ENCODE measurements around the gene CTAGE4. TPM values are rescaled to one million over a fixed set of nuclear protein-coding genes. Genes with fewer than 3 reads are reported as not detected.
"Not testable (repeated sequence)": the region's sequence is repeated elsewhere in the genome, so short reads cannot be mapped to it uniquely, and the experiment has no call there.

The CTAGE4 gene, protein sequence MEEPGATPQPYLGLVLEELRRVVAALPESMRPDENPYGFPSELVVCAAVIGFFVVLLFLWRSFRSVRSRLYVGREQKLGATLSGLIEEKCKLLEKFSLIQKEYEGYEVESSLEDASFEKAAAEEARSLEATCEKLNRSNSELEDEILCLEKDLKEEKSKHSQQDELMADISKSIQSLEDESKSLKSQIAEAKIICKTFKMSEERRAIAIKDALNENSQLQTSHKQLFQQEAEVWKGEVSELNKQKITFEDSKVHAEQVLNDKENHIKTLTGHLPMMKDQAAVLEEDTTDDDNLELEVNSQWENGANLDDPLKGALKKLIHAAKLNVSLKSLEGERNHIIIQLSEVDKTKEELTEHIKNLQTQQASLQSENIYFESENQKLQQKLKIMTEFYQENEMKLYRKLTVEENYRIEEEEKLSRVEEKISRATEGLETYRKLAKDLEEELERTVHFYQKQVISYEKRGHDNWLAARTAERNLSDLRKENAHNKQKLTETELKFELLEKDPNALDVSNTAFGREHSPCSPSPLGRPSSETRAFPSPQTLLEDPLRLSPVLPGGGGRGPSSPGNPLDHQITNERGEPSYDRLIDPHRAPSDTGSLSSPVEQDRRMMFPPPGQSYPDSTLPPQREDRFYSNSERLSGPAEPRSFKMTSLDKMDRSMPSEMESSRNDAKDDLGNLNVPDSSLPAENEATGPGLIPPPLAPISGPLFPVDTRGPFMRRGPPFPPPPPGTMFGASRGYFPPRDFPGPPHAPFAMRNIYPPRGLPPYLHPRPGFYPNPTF
- total RNA-seq = 10 to 100 TPM in 1 of 2 donors, 1 to 10 TPM in 1; 5.1 to 15.2 TPM
- long read RNA-seq = 0 reads

DNA sequence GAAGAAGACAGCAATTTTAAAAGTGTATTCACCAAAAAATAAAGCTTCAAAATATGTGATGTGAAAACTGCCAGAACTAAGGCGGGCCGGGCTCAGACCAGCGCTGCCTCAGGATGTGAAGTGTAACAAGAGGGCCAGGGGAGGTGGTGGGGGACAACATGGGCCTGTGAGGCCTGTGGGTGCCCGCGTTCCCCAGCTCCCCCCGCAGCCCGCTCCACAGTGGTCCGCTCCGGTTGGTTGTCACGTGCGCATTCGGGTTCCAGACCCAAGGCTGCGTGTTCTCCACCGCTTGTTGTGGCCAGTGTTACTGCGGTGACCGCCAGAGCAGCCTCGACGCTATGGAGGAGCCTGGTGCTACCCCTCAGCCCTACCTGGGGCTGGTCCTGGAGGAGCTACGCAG, at the start of gene CTAGE4:
Gene CTAGE4, plus strand, starts transcription at position 301 of the 400 bp plus-strand sequence. Its CDS starts 38 bp downstream, at position 339.
- DNase-seq; intact Hi-C loops (cut with DNase I, micrococcal nuclease); ATAC-seq: not testable (repeated sequence)

DNA sequence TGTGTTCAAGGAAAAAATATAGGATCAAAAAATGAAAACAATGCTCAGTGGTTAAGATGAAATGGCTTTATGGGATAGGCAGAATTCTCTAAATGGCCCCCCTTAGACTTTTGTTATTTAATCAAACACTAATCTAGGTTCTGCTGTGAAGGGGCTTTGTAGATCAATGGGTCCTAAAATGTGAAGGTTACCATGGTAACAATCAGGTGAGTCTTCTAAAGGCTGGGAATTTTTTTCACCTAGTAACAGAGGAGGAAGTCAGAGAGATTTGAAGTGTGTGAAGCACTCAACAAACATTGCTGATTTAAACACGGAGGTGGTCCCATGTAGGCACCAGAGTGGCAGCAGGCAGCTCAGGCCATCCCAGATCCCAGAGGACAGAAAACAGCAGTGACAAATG, 49.1 kb upstream of the CTAGE4 start:
- ATAC-seq (no peak), DNase-seq (no peak)
- intact Hi-C loops (cut with DNase I, micrococcal nuclease) = no loop called here

DNA sequence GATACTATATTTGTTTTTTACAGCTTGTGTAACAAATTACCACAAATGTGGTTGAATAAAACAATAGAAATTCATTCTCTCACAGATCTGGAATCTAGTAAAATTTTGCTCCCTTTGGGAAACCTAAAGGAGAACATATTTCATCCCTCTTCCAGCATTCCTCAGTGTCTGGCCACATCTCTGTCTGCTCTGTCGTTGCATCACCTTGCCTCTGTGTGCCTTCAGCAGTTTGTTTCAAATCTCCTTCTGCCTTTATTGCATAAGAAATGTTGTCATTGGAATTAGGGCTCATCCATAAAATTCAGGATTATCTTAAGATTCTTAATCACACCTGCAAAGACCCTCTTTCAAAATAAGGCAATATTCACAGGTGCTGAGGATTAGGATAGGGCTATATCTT, 45.8 kb upstream of the CTAGE4 start:
- ATAC-seq (no peak), DNase-seq (no peak)
- intact Hi-C loops (cut with DNase I, micrococcal nuclease) = no loop called here

DNA sequence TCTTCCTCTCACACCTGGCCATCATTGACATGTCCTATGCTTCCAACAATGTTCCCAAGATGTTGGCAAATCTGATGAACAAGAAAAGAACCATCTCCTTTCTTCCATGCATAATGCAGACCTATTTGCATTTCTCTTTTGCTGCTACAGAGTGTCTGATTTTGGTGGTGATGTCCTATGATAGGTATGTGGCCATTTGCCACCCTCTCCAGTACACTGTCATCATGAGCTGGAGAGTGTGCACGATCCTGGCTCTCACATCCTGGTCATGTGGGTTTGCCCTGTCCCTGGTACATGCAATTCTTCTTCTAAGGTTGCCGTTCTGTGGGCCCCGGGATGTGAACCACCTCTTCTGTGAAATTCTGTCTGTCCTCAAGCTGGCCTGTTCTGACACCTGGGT, 41.1 kb upstream of the CTAGE4 start:
- no peak for DNase-seq
- intact Hi-C loops (cut with DNase I, micrococcal nuclease) = no loop called here
- no peak for ATAC-seq

DNA sequence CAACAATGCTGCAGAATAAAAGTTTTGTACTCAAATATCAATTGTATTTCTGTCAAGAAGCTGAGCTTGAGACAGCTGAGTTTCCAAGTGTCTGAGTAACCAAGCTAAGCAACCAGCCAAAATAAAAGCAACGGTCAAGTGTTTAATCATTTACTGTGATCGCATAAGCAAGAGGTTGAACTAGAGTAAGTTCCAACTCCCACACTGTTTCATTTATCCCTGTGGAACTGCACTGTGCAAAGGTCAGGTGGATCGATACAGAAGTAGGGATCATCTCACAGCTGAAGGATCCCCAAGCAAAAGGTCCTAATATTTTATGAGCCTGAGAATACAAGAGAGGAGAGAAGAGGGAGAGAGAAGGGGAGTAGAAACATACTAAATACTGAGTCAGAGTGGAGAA, 38.8 kb upstream of the CTAGE4 start:
- ATAC-seq = no peak
- intact Hi-C loops (cut with DNase I, micrococcal nuclease) = no loop called here
- no peak for DNase-seq

DNA sequence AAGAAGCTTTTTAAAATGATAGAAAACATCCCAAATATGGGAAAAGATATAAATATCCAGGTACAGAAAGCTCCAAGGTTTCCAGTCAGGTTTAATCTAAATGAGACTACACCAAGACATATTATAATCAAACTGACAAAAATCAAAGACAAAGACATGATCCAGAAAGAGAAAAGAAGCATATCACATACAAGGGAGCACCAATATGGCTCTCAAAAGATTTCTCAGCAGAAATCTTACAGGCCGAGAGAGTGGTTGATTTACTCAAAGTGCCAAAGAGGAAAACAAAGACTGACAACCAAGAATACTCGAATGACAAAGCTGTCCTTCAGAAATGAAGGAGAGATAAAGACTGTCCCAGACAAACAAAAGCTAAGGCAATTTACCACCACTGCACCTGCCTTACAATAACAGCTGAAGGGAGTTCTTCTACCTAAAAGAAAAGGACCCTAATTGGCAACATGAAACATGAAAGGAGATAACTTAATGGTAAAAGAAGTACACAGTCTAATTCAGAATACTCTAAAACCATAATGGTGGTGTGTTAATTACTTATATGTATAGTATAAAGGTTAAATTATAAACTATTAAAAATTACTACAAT, 34.9 kb upstream of the CTAGE4 start:
- ATAC-seq (no peak), DNase-seq (no peak)
- intact Hi-C loops (cut with DNase I, micrococcal nuclease) = no loop called here

DNA sequence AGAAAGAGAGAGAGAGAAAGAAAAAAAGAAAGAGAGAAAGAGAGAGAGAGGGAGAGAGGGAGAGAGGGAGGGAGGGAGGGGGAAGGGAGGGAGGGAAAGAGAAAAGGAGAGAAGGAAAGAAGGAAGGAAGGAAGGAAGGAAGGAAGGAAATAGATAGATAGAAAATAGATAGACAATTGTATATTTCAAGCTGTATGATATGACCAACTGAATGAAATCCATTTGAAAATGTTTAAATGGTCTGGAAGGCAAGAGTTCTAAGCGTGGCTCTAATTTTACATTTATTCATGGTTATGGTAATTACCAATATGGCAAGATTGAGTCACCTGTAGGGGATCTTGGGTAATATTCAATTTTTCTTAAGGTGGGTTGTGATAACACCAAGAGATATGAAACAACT, 24.4 kb upstream of the CTAGE4 start:
- ATAC-seq (no peak), DNase-seq (no peak)
- intact Hi-C loops (cut with DNase I, micrococcal nuclease) = no loop called here

DNA sequence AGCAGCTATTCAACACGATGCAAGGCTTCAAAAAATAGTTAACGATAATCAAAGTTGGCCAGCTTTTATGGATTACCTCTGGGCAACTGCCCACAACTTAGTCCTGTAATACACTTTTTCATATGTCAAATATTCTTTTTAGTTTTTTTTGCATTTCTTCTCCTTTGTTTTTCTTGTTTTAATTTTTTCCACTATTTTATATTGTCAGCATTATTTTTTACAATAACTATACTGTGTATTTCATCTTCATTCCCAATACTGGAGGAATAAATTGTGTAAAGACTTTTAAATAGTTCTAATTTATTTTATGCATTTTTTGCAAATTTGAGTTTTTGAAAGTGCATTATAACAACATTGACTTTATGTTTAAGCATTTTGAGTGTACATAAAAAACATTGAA, 18.5 kb upstream of the CTAGE4 start:
- ATAC-seq (no peak), DNase-seq (no peak)
- intact Hi-C loops (cut with DNase I, micrococcal nuclease) = no loop called here

DNA sequence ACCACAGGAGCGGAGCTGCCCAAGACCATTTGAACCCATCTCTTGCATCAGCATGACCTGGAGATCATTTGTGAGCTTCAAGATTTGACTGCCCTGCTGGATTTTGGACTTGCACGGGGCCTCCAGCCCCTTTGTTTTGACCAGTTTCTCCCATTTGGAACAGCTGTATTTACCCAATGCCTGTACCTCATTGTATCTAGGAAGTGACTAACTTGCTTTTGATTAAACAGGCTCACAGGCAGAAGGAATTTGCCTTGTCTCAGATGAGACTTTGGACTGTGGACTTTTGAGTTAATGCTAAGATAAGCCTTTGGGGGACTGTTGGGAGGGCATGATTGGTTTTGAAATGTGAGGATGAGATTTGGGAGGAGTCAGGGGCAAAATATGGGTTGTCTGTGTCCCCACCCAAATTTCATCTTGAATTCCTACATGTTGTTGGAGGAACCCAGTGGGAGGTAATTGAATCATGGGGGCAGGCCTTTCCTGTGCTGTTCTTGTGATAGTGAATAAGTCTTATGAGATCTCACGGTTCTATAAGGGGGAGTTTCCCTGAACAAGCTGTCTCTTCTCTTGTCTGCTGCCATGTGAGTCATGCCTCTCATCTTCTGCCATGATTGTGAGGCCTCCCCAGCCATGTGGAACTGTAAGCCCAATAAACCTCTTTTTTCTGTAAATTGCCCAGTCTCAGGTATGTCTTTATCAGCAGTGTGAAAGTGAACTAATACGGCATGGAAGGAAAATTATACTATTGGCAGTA, 11.5 kb upstream of the CTAGE4 start:
- DNase-seq, ATAC-seq: not testable (repeated sequence)
- intact Hi-C loops (cut with DNase I, micrococcal nuclease) = loop anchor here in 1 of 2 donors (5.0 kb wide), 1 partner anchor 226 kb away; no protein-coding TSS in a partner anchor

DNA sequence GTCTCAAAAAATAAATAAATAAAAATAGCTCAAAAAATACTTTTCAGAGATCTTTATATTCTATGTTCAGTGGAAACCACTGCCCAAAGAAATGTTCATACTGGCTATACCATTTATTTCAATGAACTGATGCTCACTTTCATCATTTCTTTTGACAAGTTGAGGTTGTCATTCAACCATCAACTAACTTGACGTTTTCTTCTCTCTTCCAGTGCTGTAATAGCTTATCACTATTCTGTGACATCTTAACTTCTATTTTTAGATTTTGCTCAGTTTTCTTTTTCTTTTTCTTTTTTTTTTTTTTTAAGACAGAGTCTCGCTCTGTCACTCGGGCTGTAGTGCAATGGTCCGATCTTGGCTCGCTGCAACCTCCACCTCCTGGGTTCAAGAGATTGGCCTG, 8.7 kb upstream of the CTAGE4 start:
- intact Hi-C loops (cut with DNase I, micrococcal nuclease) = loop anchor here in 1 of 2 donors (5.0 kb wide), 1 partner anchor 223 kb away; no protein-coding TSS in a partner anchor
- DNase-seq = no peak
- ATAC-seq = no peak

DNA sequence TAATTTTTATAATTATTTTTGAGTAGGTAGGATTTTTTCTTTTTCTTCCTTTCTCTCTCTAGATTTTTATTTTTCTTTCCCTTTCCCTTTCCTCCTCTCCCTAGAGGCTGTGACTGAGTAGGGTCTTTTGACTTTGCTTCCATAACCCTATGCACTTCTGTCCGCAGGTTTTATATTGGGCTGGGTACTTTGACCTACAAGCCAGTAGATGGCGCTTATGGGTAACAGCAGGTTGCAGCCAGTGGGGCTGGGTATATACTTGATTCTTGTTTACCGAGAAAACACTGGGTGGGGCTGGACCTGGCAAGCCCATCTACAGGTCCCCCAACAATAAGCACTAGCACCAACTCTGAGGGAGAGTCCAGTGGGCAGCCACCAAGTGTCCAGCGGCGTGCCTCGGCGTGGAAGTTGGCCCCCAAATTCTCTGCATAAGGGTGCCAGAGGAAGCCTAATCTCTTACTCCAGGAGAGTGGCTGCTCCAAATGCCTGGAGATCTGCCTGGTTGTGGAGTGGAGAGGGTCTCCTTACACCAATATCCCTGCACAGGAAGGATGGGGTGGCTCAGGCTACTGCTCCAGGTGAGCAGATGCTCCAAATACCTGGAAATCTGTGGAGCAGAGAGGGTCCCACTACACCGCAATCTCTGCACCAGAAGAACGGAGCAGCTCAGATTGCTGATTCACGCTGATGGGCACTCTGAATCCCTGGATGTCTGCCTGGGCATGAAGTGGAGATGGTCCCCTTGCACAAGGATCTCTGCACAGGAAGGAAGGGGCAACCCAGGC, 4.7 kb upstream of the CTAGE4 start:
- DNase-seq; intact Hi-C loops (cut with DNase I, micrococcal nuclease): not testable (repeated sequence)
- ATAC-seq = peak; percentile 84

DNA sequence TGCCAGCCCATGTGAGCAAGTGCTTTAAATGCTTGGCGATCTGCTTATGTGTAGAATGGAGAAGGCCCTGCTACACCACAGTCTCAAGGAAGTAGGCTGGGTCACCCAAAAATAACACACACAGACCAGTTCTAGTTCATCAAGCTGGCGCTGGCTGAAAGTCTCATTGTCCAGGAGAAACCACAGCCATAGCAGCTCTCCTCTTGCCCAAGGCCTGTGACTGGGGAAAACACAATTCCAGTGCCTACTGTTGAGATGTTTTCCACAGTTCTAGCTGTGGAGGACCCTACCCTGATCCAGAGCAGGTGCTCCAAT, 4.1 kb upstream of the CTAGE4 start:
- ATAC-seq; intact Hi-C loops (cut with DNase I, micrococcal nuclease); DNase-seq: not testable (repeated sequence)

DNA sequence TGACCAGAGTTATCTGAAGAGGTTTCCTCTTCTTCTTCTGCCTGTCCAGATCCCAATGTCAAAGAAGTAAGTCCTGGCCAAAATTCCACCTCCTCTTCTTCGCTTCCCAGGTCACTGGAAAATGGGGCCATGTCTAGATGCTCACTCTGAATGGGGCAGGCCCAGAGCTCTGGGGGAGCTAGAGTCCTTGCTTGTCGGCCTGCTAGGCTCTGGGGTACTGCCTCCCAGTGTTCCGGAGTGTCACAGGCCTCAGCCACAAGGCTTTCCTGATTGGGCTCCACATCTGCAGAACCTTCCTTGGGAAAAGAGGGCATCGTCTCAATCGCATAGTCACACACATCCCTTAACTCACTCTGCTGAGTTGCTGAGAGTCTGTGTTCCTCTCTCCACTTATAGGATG, 4.6 kb downstream of the CTAGE4 start:
- ATAC-seq; intact Hi-C loops (cut with DNase I, micrococcal nuclease); DNase-seq: not testable (repeated sequence)

DNA sequence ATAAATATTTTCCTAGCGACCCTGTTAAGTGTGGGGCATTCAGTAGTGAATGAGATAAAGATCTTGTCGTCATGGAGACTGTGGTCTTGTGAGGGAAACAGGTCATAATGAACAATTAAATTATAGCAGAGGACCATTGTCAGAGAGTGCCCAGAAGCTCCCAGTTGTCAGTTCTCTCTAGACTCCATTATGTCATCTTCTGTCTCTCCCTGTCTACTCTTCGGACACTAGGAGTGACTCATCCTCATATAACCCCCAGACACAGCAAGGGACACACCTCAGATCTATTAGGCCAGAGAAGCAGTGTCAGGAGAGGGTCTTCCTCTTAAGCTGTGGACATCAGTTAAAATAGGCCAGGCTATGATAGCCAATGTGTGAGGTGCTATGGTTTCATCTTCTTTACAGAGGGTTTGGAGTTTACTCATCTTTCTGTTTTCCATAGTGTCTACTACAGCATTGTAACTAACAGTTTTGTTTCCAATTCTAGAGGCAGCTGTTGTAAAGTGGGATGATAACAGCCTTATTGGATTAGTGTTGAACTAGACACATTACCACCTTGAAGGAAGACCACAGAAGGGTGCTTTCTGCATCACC, 5.4 kb downstream of the CTAGE4 start:
- intact Hi-C loops (cut with DNase I, micrococcal nuclease); DNase-seq: not testable (repeated sequence)
- peak; percentile 52 for ATAC-seq

DNA sequence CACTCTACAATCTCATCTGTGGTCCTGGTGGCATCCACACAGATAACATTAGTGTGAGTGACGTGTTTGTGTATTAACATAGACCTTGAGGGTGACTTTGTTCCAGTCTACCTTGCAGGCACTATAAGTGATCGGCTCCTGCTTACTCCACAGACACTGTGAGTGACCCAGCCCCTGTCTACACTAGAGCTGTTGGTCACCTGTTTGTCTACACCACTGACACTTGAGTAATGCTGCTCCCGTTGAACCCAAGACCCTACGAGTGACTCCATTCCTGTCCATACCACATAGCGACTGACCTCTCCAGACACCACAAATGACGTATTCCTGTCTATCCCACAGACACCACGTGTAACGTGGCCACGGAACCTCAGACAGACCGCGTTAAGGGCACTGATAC, 10.5 kb downstream of the CTAGE4 start:
- ATAC-seq; intact Hi-C loops (cut with DNase I, micrococcal nuclease); DNase-seq: not testable (repeated sequence)

DNA sequence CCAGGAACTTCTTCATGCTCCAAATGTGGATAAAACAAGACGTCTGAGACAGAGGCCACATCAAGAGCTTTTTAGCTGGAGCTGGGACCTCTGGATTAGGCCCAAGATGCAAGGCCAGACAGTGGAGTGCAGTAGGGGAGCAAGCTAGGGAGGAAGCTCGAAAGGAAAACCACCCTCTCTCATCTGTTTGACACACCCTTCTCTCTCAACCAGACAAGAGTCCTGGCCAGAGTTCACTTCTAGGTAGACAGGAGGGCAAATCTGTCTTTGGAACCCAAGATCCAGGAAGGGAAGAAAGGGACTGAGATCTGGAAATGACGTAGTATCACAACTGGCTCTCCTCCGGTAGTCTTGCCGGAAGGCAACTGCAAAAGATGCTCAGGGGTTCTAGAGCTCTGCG, 11.2 kb downstream of the CTAGE4 start:
- intact Hi-C loops (cut with DNase I, micrococcal nuclease); DNase-seq: not testable (repeated sequence)
- peak; percentile 74 for ATAC-seq

DNA sequence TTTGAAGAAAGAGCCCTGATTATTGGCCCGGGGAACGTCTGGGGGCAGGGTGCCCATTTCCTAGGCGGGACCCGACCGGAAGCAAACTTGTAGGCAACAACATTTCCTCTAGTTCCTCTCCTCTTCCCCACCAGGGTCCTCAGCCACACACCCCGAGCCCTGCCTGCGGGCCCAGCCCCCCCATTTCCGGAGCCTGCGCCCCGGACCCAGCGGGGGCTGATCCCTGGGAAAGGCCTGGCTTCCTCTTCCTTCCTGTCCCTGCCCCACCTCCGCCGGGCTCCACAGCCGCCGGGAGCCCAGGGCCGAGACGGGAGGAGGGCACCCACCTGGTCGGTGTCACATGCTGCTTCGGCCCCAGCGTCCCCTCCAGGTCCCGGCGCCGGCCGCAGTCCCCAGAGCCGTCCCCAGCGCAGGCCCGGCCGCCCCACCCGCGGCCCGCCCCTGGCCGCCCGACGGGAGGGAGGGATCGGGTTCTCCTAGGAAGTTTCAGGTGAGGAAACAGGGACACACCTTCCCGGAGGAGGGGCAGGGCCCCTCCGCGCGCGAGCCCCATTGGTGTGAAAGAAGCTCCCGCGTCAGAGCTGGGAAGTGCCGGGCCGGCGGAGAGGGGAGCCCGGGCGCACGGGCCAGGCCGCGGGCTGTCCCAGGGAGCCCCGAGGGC, 12.1 kb downstream of the CTAGE4 start, which contains the start of gene ARHGEF35:
Gene ARHGEF35, minus strand, starts transcription at position 622 of the 661 bp plus-strand sequence. CDS start 7,450 bp downstream, outside the sequence.
- DNase-seq; intact Hi-C loops (cut with DNase I, micrococcal nuclease): not testable (repeated sequence)
- ATAC-seq = peak; percentile 95
